Choroid plexus epithelial cell (primary cell): Measurements from ENCODE around the gene ST7.
A peak's percentile ranks its signal among the peaks of the same experiment; 100 is the strongest.

Experiments
- DNase-seq: peaks from one replicate; pipeline ENCODE4 v3.0.0-alpha.2; 2010; ENCODE audit warnings: low read depth
- H3K4me3 ChIP-seq: 2 replicates; pipeline ENCODE4 v1.5.1; 2011; ENCODE audit warnings: low read depth, mild to moderate bottlenecking, control low read depth, low read length, moderate library complexity
- TF ChIP-seq, protein P1 (sequence below): conservative IDR thresholded peaks from 2 replicates; pipeline ENCODE4 v1.5.1; 2011; ENCODE audit warnings: low read depth, mild to moderate bottlenecking, control low read depth, inconsistent platforms, low read length, moderate library complexity

ST7 gene

DNA sequence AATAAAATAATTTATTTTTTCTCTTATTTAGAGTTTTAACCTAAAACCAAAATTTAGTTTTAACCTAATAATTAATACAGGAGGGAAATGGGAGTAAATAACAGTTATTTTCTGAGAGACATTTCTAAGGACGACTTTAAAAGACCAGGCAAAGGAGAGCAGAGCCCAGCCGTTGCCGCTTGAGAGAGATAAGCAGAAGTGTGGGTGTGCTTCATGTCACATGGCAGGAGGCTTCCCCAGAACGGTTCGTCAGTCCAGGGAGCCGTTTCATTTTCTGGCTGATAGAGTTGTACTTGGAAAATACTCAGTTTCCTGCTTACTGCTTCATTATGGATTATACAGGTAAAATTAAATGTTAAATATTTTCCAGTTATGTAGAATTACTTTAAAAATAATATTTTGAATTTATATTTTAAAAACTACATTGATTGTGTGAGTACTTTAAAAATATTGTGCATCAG, 61.4 kb downstream of the ST7 start:
- H3K4me3 ChIP-seq, result peak overlapping the region; percentile 30
- DNase-seq, result peak; percentile 85
- TF ChIP-seq, protein P1, sequence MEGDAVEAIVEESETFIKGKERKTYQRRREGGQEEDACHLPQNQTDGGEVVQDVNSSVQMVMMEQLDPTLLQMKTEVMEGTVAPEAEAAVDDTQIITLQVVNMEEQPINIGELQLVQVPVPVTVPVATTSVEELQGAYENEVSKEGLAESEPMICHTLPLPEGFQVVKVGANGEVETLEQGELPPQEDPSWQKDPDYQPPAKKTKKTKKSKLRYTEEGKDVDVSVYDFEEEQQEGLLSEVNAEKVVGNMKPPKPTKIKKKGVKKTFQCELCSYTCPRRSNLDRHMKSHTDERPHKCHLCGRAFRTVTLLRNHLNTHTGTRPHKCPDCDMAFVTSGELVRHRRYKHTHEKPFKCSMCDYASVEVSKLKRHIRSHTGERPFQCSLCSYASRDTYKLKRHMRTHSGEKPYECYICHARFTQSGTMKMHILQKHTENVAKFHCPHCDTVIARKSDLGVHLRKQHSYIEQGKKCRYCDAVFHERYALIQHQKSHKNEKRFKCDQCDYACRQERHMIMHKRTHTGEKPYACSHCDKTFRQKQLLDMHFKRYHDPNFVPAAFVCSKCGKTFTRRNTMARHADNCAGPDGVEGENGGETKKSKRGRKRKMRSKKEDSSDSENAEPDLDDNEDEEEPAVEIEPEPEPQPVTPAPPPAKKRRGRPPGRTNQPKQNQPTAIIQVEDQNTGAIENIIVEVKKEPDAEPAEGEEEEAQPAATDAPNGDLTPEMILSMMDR, result no peak

DNA sequence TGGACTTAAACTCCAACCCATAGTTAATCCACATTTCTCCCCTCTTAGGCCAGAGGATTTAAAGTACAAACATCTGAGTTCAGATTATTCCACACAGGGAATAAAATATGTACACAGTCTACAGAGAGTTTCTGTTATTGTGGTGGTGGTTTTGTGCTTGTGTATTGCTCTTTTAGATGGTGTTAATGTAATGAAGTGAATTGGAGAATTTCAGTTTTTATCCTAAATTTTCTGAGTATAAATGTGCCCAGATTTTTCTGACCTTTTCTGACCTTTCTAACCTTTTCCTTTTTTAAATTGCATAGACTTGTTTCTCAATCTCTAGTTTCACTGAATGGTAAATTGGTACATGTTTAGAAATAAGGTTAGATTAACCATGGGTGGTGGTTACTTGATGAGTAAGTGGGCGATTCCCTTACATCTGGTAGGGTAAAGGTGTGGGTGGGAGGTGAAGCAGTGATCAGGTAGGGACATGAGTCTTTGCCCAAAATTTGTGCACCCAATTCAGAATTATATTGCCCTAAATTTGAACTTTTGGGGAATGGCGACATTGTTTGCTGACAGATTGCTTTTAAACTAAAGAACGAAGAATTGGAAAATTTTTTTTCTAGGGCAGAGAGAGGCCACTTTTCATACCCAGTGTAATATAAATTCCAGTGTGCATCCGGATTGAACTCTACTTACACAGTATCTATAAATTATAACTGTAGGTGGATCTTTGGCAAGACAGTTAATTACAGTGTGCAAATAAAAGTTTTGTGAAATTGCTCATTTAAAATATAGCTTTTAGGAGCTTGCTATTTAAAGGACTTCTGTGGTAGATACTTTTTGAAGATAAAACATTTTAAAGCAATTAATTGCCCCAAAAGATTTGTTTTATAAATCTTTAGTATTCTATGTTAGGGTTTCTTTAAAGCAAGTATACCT, 62.2 kb downstream of the ST7 start:
- no peak for DNase-seq
- TF ChIP-seq, protein P1, result no peak
- no peak overlapping the region for H3K4me3 ChIP-seq

DNA sequence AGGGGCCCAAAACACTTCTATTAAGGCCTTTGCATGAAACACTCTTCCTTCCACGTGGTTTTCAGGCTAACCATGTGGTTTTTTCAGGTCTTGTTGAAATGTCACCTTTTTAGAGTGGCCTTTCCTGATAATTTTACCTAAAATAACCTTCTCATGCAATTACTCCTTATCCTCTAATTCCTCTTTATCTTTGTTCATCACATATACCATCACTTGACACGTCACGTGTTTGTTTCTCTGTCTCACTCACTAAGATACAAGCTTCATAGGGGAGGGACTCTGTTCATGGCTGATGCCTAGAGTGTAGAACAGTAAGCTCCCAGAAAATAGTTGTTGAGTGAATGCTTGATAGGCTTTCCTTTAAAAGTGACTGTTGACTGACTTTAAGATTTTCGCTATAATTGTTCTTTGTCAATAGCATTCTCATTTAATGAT, 63.7 kb downstream of the ST7 start:
- DNase-seq, result no peak
- H3K4me3 ChIP-seq, result no peak overlapping the region
- TF ChIP-seq, protein P1, result no peak

DNA sequence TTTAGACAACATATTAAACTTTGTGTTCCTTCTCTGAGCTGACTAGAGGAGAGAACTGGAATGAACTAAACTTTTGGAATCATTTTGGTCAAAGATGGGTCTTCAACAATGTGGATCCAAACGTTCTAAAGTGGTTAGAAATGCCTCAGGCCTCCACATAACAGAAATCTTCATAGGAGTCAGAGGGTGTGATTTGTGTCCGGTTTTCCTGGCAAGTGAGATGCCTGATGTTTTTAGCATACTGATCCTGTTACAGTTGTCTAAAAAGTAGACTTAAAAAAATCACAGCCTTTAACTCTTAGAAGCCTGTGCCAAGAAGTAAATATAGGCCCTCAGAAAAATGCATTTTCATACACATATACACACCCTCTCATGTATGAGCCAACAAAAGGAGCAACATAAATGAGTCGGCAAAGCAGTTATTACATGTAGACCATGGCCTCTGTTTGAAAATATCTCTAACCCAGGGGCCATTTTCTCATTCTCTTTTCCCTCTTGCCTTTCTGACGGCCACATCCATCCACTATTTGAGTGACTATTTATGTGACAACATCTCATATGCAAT, 64.5 kb downstream of the ST7 start:
- DNase-seq, result no peak
- H3K4me3 ChIP-seq, result no peak overlapping the region
- TF ChIP-seq, protein P1, result no peak

DNA sequence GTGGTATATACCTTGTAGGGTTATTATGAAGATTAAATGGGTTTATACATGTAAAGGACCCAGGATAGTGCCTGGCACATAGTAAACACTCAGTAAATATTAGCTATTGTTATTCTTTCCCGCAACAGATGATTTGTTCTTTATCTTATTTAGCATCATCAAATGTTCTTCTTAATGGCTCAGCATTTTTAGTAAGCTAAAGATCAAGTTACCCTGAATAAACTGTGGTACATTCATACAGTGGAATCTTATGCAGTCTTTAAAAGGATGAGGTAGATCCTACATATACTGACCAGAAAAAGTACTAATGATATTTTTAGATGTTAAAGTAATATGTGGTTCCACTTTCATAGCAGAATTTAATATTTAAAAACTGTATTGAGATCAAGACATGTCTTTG, 65.4 kb downstream of the ST7 start:
- TF ChIP-seq, protein P1, result no peak
- H3K4me3 ChIP-seq, result no peak overlapping the region
- no peak for DNase-seq

DNA sequence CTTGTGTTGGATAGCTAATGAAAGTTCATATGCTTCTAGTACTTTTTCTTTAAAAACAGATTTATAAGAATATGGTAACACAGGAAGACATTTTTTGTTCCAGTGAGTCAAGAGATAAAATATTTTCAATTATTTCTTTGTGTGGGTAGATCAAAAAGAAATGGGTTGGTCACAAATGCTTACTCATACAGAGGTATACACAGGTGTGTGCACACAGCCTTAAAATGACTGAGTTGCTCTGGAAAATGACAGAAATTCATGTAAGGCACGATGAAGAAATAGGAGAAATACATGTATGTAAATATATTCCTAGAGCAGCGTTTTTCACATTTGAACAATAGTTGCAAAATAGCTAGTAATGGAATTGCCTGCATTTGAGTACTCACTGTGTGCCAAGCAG, 66.0 kb downstream of the ST7 start:
- H3K4me3 ChIP-seq, result no peak overlapping the region
- TF ChIP-seq, protein P1, result no peak
- DNase-seq, result no peak
